Measurements from ENCODE around the gene LYZL1. TPM values are rescaled to one million over a fixed set of nuclear protein-coding genes. Genes with fewer than 3 reads are reported as not detected.
"Not testable (repeated sequence)": the region's sequence is repeated elsewhere in the genome, so short reads cannot be mapped to it uniquely, and the experiment has no call there.

LYZL1 gene
- total RNA-seq, 1 donor from 2014 or later, result not detected

GRCh38 chr10:29328983-29329382 lies 40.1 kb downstream of the LYZL1 start:
- H3K36me3 ChIP-seq, result no peaks in the 10 kb centered on the region
- no peak for DNase-seq
- no peak for TF ChIP-seq CTCF (IDR thresholded peaks at IDR 0.05)
- H3K4me3 ChIP-seq, result no peak overlapping the region
- ATAC-seq, result peak; percentile 47
- no peaks in the 10 kb centered on the region for H3K9me3 ChIP-seq
- H3K27ac ChIP-seq, result no peak overlapping the region
- H3K27me3 ChIP-seq, result no peaks in the 10 kb centered on the region
- H3K4me1 ChIP-seq, result no peaks in the 10 kb centered on the region
- intact Hi-C loops (cut with DNase I), result no loop called here

GRCh38 chr10:29329420-29329819 lies 40.5 kb downstream of the LYZL1 start:
- Histone ChIP-seq H3K27ac (no peak overlapping the region), H3K4me1 (no peaks in the 10 kb centered on the region), H3K9me3 (no peaks in the 10 kb centered on the region), H3K36me3 (no peaks in the 10 kb centered on the region), H3K27me3 (no peaks in the 10 kb centered on the region), H3K4me3 (no peak overlapping the region)
- DNase-seq (no peak), ATAC-seq (peak; percentile 67)
- intact Hi-C loops (cut with DNase I), result no loop called here
- no peak for TF ChIP-seq CTCF (IDR thresholded peaks at IDR 0.05)

GRCh38 chr10:29332061-29332760 lies 43.3 kb downstream of the LYZL1 start:
- no peaks in the 10 kb centered on the region for H3K36me3 ChIP-seq
- H3K9me3 ChIP-seq, result no peaks in the 10 kb centered on the region
- H3K4me1 ChIP-seq, result no peaks in the 10 kb centered on the region
- no peak overlapping the region for H3K4me3 ChIP-seq
- TF ChIP-seq CTCF (IDR thresholded peaks at IDR 0.05), result no peak
- ATAC-seq (no peak), DNase-seq (no peak)
- H3K27me3 ChIP-seq, result no peaks in the 10 kb centered on the region
- no peak overlapping the region for H3K27ac ChIP-seq
- intact Hi-C loops (cut with DNase I), result no loop called here

GRCh38 chr10:29332761-29333148 lies 43.9 kb downstream of the LYZL1 start:
- H3K36me3 ChIP-seq, result no peaks in the 10 kb centered on the region
- intact Hi-C loops (cut with DNase I), result no loop called here
- ATAC-seq (no peak), DNase-seq (no peak)
- no peak for TF ChIP-seq CTCF (IDR thresholded peaks at IDR 0.05)
- H3K4me3 ChIP-seq, result no peak overlapping the region
- H3K27ac ChIP-seq, result no peak overlapping the region
- no peaks in the 10 kb centered on the region for H3K27me3 ChIP-seq
- H3K4me1 ChIP-seq, result no peaks in the 10 kb centered on the region
- H3K9me3 ChIP-seq, result no peaks in the 10 kb centered on the region

GRCh38 chr10:29337526-29337925 lies 48.7 kb downstream of the LYZL1 start:
- H3K4me1 ChIP-seq; H3K36me3 ChIP-seq; H3K27me3 ChIP-seq; DNase-seq; H3K27ac ChIP-seq; H3K4me3 ChIP-seq; ATAC-seq; intact Hi-C loops (cut with DNase I); H3K9me3 ChIP-seq: not testable (repeated sequence)

- no peak for TF ChIP-seq CTCF (IDR thresholded peaks at IDR 0.05)
- intact Hi-C loops (cut with DNase I), result no loop called here
- DNase-seq, result no peak
Measured at GRCh38 chr10:29343607-29344038, 54.8 kb downstream of the LYZL1 start.

More at GRCh38 chr10:29343607-29344038, 54.8 kb downstream of the LYZL1 start:
- Histone ChIP-seq H3K4me1 (no peaks in the 10 kb centered on the region), H3K27me3 (no peaks in the 10 kb centered on the region), H3K4me3 (no peak overlapping the region), H3K9me3 (no peaks in the 10 kb centered on the region), H3K27ac (no peak overlapping the region), H3K36me3 (no peaks in the 10 kb centered on the region)
- ATAC-seq, result peak; percentile 15

Data from upper lobe of right lung (tissue), 1 donor.